KMS-11 (cell line): ENCODE measurements around the gene PACRGL.

Experiments used
- H2AFZ ChIP-seq: fragments of 200-600 bp; sonication (generic); 2 replicates; pipeline ENCODE4 v1.6.1; 2016; ENCODE audit warnings: antibody characterized with exemption, mixed run types, low read depth
- H3K27ac ChIP-seq: fragments of 200-600 bp; sonication (generic); 2 replicates; pipeline ENCODE4 v1.6.1; 2016; ENCODE audit warnings: mild to moderate bottlenecking, mixed run types
- H3K27me3 ChIP-seq: fragments of 200-600 bp; sonication (generic); 2 replicates; pipeline ENCODE4 v1.6.1; 2017; ENCODE audit warnings: mild to moderate bottlenecking, low read depth, mixed run types, moderate library complexity; ENCODE audit not compliant: insufficient read depth
- H3K36me3 ChIP-seq: fragments of 200-600 bp; sonication (generic); 2 replicates; pipeline ENCODE4 v1.6.1; 2017; ENCODE audit warnings: mild to moderate bottlenecking, mixed run types; ENCODE audit not compliant: insufficient read depth
- H3K4me1 ChIP-seq: fragments of 200-600 bp; sonication (generic); 2 replicates; pipeline ENCODE4 v1.6.1; 2016; ENCODE audit warnings: mild to moderate bottlenecking, low read depth, mixed run types; ENCODE audit not compliant: poor library complexity, severe bottlenecking
- H3K4me2 ChIP-seq: fragments of 200-600 bp; sonication (generic); 2 replicates; pipeline ENCODE4 v1.7.0; 2016; ENCODE audit warnings: mild to moderate bottlenecking, mixed run types
- H3K4me3 ChIP-seq: fragments of 200-600 bp; sonication (generic); IDR thresholded peaks from 2 replicates; pipeline ENCODE4 v1.6.1; 2017; ENCODE audit warnings: low read depth, low read length, mixed read lengths; ENCODE audit not compliant: insufficient read depth
- H3K79me2 ChIP-seq: fragments of 200-600 bp; sonication (generic); 2 replicates; pipeline ENCODE4 v1.6.1; 2016; ENCODE audit warnings: low read depth, mixed run types; ENCODE audit not compliant: insufficient read depth
- H3K9ac ChIP-seq: fragments of 200-600 bp; sonication (generic); 2 replicates; pipeline ENCODE4 v1.6.1; 2016; ENCODE audit warnings: mild to moderate bottlenecking, mixed run types
- H4K20me1 ChIP-seq: fragments of 200-600 bp; sonication (generic); 2 replicates; pipeline ENCODE4 v1.6.1; 2016; ENCODE audit warnings: mild to moderate bottlenecking, mixed run types; ENCODE audit not compliant: insufficient read depth
- TF ChIP-seq, protein P1 (sequence below): fragments of 200-600 bp; sonication (generic); conservative IDR thresholded peaks from 2 replicates; pipeline ENCODE4 v1.6.1; 2017; ENCODE audit warnings: low read depth, mild to moderate bottlenecking, antibody characterized with exemption, low read length, moderate library complexity, mixed read lengths

PACRGL gene

GRCh38 chr4:20760053-20760452 lies 59.8 kb downstream of the PACRGL start:
- Histone ChIP-seq H2AFZ (no peak overlapping the region), H3K27ac (no peak overlapping the region), H3K27me3 (no peaks in the 10 kb centered on the region), H3K79me2 (no peaks in the 10 kb centered on the region), H3K36me3 (no peaks in the 10 kb centered on the region), H4K20me1 (no peaks in the 10 kb centered on the region), H3K4me1 (no peaks in the 10 kb centered on the region), H3K9ac (no peak overlapping the region), H3K4me3 (no peak overlapping the region), H3K4me2 (no peak overlapping the region)
- TF ChIP-seq, protein P1, sequence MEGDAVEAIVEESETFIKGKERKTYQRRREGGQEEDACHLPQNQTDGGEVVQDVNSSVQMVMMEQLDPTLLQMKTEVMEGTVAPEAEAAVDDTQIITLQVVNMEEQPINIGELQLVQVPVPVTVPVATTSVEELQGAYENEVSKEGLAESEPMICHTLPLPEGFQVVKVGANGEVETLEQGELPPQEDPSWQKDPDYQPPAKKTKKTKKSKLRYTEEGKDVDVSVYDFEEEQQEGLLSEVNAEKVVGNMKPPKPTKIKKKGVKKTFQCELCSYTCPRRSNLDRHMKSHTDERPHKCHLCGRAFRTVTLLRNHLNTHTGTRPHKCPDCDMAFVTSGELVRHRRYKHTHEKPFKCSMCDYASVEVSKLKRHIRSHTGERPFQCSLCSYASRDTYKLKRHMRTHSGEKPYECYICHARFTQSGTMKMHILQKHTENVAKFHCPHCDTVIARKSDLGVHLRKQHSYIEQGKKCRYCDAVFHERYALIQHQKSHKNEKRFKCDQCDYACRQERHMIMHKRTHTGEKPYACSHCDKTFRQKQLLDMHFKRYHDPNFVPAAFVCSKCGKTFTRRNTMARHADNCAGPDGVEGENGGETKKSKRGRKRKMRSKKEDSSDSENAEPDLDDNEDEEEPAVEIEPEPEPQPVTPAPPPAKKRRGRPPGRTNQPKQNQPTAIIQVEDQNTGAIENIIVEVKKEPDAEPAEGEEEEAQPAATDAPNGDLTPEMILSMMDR: no peak

DNA sequence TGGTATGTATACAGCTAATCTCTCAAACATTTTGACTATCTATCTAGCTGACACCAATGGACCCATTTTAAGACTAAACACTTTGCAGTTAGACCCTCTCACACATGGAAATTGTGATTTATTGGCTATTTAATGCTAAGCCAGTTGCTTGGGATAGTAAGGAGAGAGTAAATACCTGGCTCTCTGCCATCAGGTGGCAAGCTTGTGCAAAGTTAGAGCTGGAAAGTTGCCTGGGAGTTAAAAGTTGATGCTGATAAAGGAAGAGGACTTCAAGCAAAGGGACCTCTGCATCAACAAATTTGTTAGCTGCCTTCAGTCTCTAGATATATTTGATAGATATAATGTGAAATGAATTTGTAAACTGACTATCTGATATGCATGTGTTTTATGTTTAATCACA lies 61.1 kb downstream of the PACRGL start:
- H3K4me2 ChIP-seq: no peak overlapping the region
- TF ChIP-seq, protein P1: no peak
- no peaks in the 10 kb centered on the region for H3K36me3 ChIP-seq
- no peak overlapping the region for H3K4me3 ChIP-seq
- H3K9ac ChIP-seq: no peak overlapping the region
- no peaks in the 10 kb centered on the region for H3K4me1 ChIP-seq
- H2AFZ ChIP-seq: no peak overlapping the region
- no peak overlapping the region for H3K27ac ChIP-seq
- H3K27me3 ChIP-seq: no peaks in the 10 kb centered on the region
- no peaks in the 10 kb centered on the region for H4K20me1 ChIP-seq
- no peaks in the 10 kb centered on the region for H3K79me2 ChIP-seq

GRCh38 chr4:20761826-20762225 lies 61.6 kb downstream of the PACRGL start:
- Histone ChIP-seq H3K4me1 (no peaks in the 10 kb centered on the region), H4K20me1 (no peaks in the 10 kb centered on the region), H3K36me3 (no peaks in the 10 kb centered on the region)

DNA sequence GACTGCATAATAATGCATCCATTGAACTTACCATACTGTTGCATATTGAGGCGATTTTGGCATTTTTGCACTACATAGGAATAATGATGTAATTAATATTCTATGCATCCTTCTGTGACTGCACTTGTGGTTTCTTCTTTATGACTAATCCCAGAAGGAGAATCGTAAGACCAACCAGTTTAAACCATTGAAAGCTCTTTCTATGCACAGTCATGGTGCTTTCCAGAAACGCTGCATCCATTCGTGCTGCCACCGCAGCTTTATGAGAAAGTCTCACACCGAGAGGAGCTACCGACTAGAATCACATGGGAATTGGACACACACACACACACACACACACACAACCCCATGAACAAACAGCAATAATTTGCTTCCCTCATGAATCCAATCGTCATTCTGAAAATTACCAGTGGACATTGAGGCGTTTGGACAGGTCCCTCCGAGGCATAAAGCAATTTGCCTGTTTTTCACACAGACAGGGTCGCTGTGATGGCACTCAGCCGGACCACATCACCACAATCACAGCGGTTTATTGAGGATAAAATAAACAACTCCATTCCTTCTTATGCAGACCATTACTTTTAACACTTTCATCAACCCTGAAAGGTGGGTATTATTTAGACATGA lies 64.2 kb downstream of the PACRGL start:
- H3K4me3 ChIP-seq: no peak overlapping the region
- TF ChIP-seq, protein P1: no peak

More at GRCh38 chr4:20761826-20762225, 61.6 kb downstream of the PACRGL start:
- TF ChIP-seq, protein P1: no peak
- no peak overlapping the region for H3K27ac ChIP-seq
- H3K79me2 ChIP-seq: no peaks in the 10 kb centered on the region
- H3K27me3 ChIP-seq: no peaks in the 10 kb centered on the region
- H2AFZ ChIP-seq: no peak overlapping the region
- no peak overlapping the region for H3K4me3 ChIP-seq
- no peak overlapping the region for H3K4me2 ChIP-seq
- H3K9ac ChIP-seq: no peak overlapping the region

More for the DNA sequence above, 64.2 kb downstream of the PACRGL start:
- H3K4me1 ChIP-seq: no peaks in the 10 kb centered on the region
- no peaks in the 10 kb centered on the region for H3K27me3 ChIP-seq
- no peak overlapping the region for H3K4me2 ChIP-seq
- no peak overlapping the region for H3K9ac ChIP-seq
- no peaks in the 10 kb centered on the region for H3K79me2 ChIP-seq
- H3K27ac ChIP-seq: no peak overlapping the region
- no peaks in the 10 kb centered on the region for H4K20me1 ChIP-seq
- no peaks in the 10 kb centered on the region for H3K36me3 ChIP-seq
- no peak overlapping the region for H2AFZ ChIP-seq
